KMS-11 (cell line): ENCODE measurements around the gene SCLY.

Source experiments
- H2AFZ ChIP-seq: fragments of 200-600 bp; sonication (generic); 2 replicates; pipeline ENCODE4 v1.6.1; 2016; ENCODE audit warnings: antibody characterized with exemption, mixed run types, low read depth
- H3K27ac ChIP-seq: fragments of 200-600 bp; sonication (generic); 2 replicates; pipeline ENCODE4 v1.6.1; 2016; ENCODE audit warnings: mild to moderate bottlenecking, mixed run types
- H3K27me3 ChIP-seq: fragments of 200-600 bp; sonication (generic); 2 replicates; pipeline ENCODE4 v1.6.1; 2017; ENCODE audit warnings: mild to moderate bottlenecking, low read depth, mixed run types, moderate library complexity; ENCODE audit not compliant: insufficient read depth
- H3K36me3 ChIP-seq: fragments of 200-600 bp; sonication (generic); 2 replicates; pipeline ENCODE4 v1.6.1; 2017; ENCODE audit warnings: mild to moderate bottlenecking, mixed run types; ENCODE audit not compliant: insufficient read depth
- H3K4me1 ChIP-seq: fragments of 200-600 bp; sonication (generic); 2 replicates; pipeline ENCODE4 v1.6.1; 2016; ENCODE audit warnings: mild to moderate bottlenecking, low read depth, mixed run types; ENCODE audit not compliant: poor library complexity, severe bottlenecking
- H3K4me2 ChIP-seq: fragments of 200-600 bp; sonication (generic); 2 replicates; pipeline ENCODE4 v1.7.0; 2016; ENCODE audit warnings: mild to moderate bottlenecking, mixed run types
- H3K4me3 ChIP-seq: fragments of 200-600 bp; sonication (generic); IDR thresholded peaks from 2 replicates; pipeline ENCODE4 v1.6.1; 2017; ENCODE audit warnings: low read depth, low read length, mixed read lengths; ENCODE audit not compliant: insufficient read depth
- H3K79me2 ChIP-seq: fragments of 200-600 bp; sonication (generic); 2 replicates; pipeline ENCODE4 v1.6.1; 2016; ENCODE audit warnings: low read depth, mixed run types; ENCODE audit not compliant: insufficient read depth
- H3K9ac ChIP-seq: fragments of 200-600 bp; sonication (generic); 2 replicates; pipeline ENCODE4 v1.6.1; 2016; ENCODE audit warnings: mild to moderate bottlenecking, mixed run types
- H4K20me1 ChIP-seq: fragments of 200-600 bp; sonication (generic); 2 replicates; pipeline ENCODE4 v1.6.1; 2016; ENCODE audit warnings: mild to moderate bottlenecking, mixed run types; ENCODE audit not compliant: insufficient read depth
- CTCF ChIP-seq: fragments of 200-600 bp; sonication (generic); conservative IDR thresholded peaks from 2 replicates; pipeline ENCODE4 v1.6.1; 2017; ENCODE audit warnings: low read depth, mild to moderate bottlenecking, antibody characterized with exemption, low read length, moderate library complexity, mixed read lengths

The SCLY gene

GRCh38 chr2:238124488-238125126, 63.8 kb downstream of the SCLY start:
- no peaks in the 10 kb centered on the region for H3K79me2 ChIP-seq
- no peak overlapping the region for H3K27ac ChIP-seq
- no peak overlapping the region for H2AFZ ChIP-seq
- no peaks in the 10 kb centered on the region for H4K20me1 ChIP-seq
- no peak overlapping the region for H3K4me2 ChIP-seq
- H3K4me3 ChIP-seq, result no peak overlapping the region
- no peaks in the 10 kb centered on the region; the same call in 1 of the 2 replicates for H3K27me3 ChIP-seq
- no peak overlapping the region for H3K9ac ChIP-seq
- H3K4me1 ChIP-seq, result peaks cover 8% of the 10 kb centered on the region
- H3K36me3 ChIP-seq, result no peaks in the 10 kb centered on the region
- no peak for TF ChIP-seq CTCF

GRCh38 chr2:238125127-238125885, 64.5 kb downstream of the SCLY start:
- Histone ChIP-seq H3K36me3 (no peaks in the 10 kb centered on the region), H3K27ac (no peak overlapping the region), H3K79me2 (no peaks in the 10 kb centered on the region), H4K20me1 (no peaks in the 10 kb centered on the region), H3K27me3 (no peaks in the 10 kb centered on the region; the same call in 1 of the 2 replicates), H3K4me2 (no peak overlapping the region), H3K9ac (no peak overlapping the region), H3K4me3 (no peak overlapping the region), H3K4me1 (peaks cover 1% of the 10 kb centered on the region), H2AFZ (no peak overlapping the region)
- TF ChIP-seq CTCF, result no peak

- H3K4me1 ChIP-seq, result no peaks in the 10 kb centered on the region
- H3K9ac ChIP-seq, result no peak overlapping the region
- peaks cover 2% of the 10 kb centered on the region; the same call in 1 of the 2 replicates for H3K27me3 ChIP-seq
- H3K4me2 ChIP-seq, result no peak overlapping the region
- no peak overlapping the region for H2AFZ ChIP-seq
- H3K4me3 ChIP-seq, result no peak overlapping the region
- no peaks in the 10 kb centered on the region for H3K79me2 ChIP-seq
- H4K20me1 ChIP-seq, result no peaks in the 10 kb centered on the region
- no peaks in the 10 kb centered on the region for H3K36me3 ChIP-seq
- H3K27ac ChIP-seq, result no peak overlapping the region
- no peak for TF ChIP-seq CTCF
These were observed 65.5 kb downstream of the SCLY start for GRCh38 chr2:238126338-238126737.

GRCh38 chr2:238126775-238127164, 66.0 kb downstream of the SCLY start:
- no peaks in the 10 kb centered on the region for H3K4me1 ChIP-seq
- H3K4me2 ChIP-seq, result no peak overlapping the region
- no peak overlapping the region for H2AFZ ChIP-seq
- H3K79me2 ChIP-seq, result no peaks in the 10 kb centered on the region
- TF ChIP-seq CTCF, result no peak
- no peak overlapping the region for H3K4me3 ChIP-seq
- H3K27ac ChIP-seq, result no peak overlapping the region
- H4K20me1 ChIP-seq, result no peaks in the 10 kb centered on the region
- H3K27me3 ChIP-seq, result peaks cover 2% of the 10 kb centered on the region; the same call in 1 of the 2 replicates
- H3K9ac ChIP-seq, result no peak overlapping the region
- H3K36me3 ChIP-seq, result no peaks in the 10 kb centered on the region
